ENCODE measurements around the gene LARGE1. TPM values are rescaled to one million over a fixed set of nuclear protein-coding genes. Genes with fewer than 3 reads are reported as not detected.
A peak's percentile ranks its signal among the peaks of the same experiment; 100 is the strongest.

The LARGE1 gene
- total RNA-seq, 1 donor from 2014 or later = 81.2 TPM

GRCh38 chr22:33579448-33580093 lies 340.7 kb downstream of the LARGE1 start:
- Mint-ChIP-seq H3K4me3 (ENCODE audit: unreplicated experiment) (no peak overlapping the region), H3K27ac (ENCODE audit: unreplicated experiment) (no peak overlapping the region), H3K27me3 (ENCODE audit: unreplicated experiment) (peaks cover 3% of the 10 kb centered on the region), H3K36me3 (ENCODE audit: unreplicated experiment) (no peaks in the 10 kb centered on the region), H3K4me1 (ENCODE audit: low read depth, unreplicated experiment) (no peaks in the 10 kb centered on the region), H3K9me3 (ENCODE audit: unreplicated experiment) (peaks cover 5% of the 10 kb centered on the region)
- peak; percentile 67 for DNase-seq
- TF ChIP-seq, protein P1, sequence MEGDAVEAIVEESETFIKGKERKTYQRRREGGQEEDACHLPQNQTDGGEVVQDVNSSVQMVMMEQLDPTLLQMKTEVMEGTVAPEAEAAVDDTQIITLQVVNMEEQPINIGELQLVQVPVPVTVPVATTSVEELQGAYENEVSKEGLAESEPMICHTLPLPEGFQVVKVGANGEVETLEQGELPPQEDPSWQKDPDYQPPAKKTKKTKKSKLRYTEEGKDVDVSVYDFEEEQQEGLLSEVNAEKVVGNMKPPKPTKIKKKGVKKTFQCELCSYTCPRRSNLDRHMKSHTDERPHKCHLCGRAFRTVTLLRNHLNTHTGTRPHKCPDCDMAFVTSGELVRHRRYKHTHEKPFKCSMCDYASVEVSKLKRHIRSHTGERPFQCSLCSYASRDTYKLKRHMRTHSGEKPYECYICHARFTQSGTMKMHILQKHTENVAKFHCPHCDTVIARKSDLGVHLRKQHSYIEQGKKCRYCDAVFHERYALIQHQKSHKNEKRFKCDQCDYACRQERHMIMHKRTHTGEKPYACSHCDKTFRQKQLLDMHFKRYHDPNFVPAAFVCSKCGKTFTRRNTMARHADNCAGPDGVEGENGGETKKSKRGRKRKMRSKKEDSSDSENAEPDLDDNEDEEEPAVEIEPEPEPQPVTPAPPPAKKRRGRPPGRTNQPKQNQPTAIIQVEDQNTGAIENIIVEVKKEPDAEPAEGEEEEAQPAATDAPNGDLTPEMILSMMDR (IDR thresholded peaks at IDR 0.05; ENCODE audit: partially characterized antibody, unreplicated experiment) = peak; percentile 92

DNA sequence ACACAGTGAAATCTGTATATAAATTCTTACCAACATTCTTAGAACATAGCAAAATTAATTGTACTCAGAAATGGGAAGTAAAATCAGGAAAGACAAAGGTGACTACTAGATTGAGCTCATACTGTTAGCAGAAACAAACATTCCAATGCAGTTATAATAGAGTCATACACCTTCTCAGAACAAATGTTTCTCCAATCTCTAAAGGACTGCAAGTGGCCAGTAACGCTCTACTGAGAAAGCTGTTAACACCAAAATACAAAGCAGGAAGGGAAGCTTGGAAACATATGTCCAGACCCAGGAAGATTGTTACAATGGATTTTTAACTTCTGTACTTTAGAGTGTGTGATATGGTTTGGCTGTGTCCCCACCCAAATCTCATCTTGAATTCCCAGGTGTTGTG lies 341.5 kb downstream of the LARGE1 start:
- no peak overlapping the region for H3K4me3 Mint-ChIP-seq (ENCODE audit: unreplicated experiment)
- H3K9me3 Mint-ChIP-seq (ENCODE audit: unreplicated experiment) = peaks cover 5% of the 10 kb centered on the region
- TF ChIP-seq, protein P1 (IDR thresholded peaks at IDR 0.05; ENCODE audit: partially characterized antibody, unreplicated experiment) = no peak
- H3K27me3 Mint-ChIP-seq (ENCODE audit: unreplicated experiment) = peaks cover 3% of the 10 kb centered on the region
- DNase-seq = no peak
- no peaks in the 10 kb centered on the region for H3K36me3 Mint-ChIP-seq (ENCODE audit: unreplicated experiment)
- no peaks in the 10 kb centered on the region for H3K4me1 Mint-ChIP-seq (ENCODE audit: low read depth, unreplicated experiment)
- H3K27ac Mint-ChIP-seq (ENCODE audit: unreplicated experiment) = no peak overlapping the region

DNA sequence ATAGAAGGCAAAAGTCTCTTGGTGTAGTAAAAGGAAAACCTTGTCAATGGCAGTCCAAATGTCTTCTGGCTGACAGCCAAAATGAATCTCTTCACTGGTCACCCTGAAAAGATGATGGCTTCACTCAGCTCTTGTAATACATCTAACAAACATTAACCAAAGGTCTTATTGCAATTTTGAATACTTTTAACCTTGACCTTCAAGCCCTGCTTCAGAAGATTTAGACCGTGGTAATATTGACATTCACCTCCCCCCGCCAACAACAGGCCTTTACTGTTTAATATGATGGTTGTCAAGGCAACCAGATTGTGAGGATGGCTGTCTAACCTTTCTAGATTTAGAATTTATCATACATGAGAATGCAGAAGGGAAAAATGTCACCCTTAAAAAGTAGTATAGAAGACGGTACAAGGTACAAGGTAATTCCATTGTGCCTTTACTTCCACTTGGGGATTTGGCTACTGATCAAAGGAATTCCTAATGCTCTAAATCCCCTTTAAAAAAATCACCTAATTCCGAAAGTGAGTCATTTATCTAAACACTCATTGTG lies 342.3 kb downstream of the LARGE1 start:
- H3K27me3 Mint-ChIP-seq (ENCODE audit: unreplicated experiment) = peaks cover 1% of the 10 kb centered on the region
- H3K27ac Mint-ChIP-seq (ENCODE audit: unreplicated experiment) = no peak overlapping the region
- no peak overlapping the region for H3K4me3 Mint-ChIP-seq (ENCODE audit: unreplicated experiment)
- no peaks in the 10 kb centered on the region for H3K36me3 Mint-ChIP-seq (ENCODE audit: unreplicated experiment)
- no peaks in the 10 kb centered on the region for H3K4me1 Mint-ChIP-seq (ENCODE audit: low read depth, unreplicated experiment)
- no peak for DNase-seq
- TF ChIP-seq, protein P1 (IDR thresholded peaks at IDR 0.05; ENCODE audit: partially characterized antibody, unreplicated experiment) = no peak
- H3K9me3 Mint-ChIP-seq (ENCODE audit: unreplicated experiment) = peaks cover 5% of the 10 kb centered on the region

DNA sequence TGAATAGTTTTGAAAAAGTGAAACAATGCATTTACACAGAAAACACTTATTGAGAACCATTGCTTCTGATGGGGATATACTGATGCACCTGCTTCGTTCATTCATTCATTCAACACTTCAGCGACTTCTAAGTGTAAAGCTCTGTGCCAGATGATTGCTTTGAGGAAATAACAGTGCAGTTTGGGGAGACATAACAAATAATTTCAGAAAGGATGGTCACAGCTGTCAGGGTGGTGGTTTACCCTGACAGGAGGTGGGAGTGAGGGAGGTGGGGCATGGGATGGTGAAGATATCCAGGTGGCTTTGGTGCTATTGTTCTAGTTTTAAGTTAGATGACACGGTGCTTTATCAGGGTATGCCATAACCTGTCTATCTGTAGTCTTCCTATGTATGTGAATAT lies 344.1 kb downstream of the LARGE1 start:
- Mint-ChIP-seq H3K27me3 (ENCODE audit: unreplicated experiment) (no peaks in the 10 kb centered on the region), H3K4me3 (ENCODE audit: unreplicated experiment) (no peak overlapping the region), H3K9me3 (ENCODE audit: unreplicated experiment) (peaks cover 5% of the 10 kb centered on the region), H3K27ac (ENCODE audit: unreplicated experiment) (no peak overlapping the region), H3K4me1 (ENCODE audit: low read depth, unreplicated experiment) (no peaks in the 10 kb centered on the region), H3K36me3 (ENCODE audit: unreplicated experiment) (no peaks in the 10 kb centered on the region)
- DNase-seq = no peak
- TF ChIP-seq, protein P1 (IDR thresholded peaks at IDR 0.05; ENCODE audit: partially characterized antibody, unreplicated experiment) = no peak

DNA sequence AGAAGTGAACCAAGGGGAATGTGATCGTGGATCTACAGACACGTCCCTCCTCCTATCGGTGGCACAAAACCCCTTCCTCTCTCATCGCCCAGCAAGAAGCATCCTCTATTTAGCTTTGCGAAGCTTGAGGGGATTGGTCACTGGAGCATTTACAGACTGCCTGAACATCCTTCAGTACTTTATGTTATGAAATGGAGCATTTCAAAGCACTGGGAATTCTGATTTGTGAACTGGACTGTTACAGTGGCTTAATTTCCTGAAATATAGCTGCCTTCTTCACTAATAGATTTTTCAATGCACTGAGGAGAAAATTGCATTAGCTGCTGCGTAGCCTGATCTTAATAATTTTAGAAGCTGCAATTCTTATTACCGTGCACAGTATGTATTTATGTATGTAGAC lies 344.5 kb downstream of the LARGE1 start:
- TF ChIP-seq, protein P1 (IDR thresholded peaks at IDR 0.05; ENCODE audit: partially characterized antibody, unreplicated experiment) = no peak
- DNase-seq = no peak
- H3K4me3 Mint-ChIP-seq (ENCODE audit: unreplicated experiment) = no peak overlapping the region
- no peak overlapping the region for H3K27ac Mint-ChIP-seq (ENCODE audit: unreplicated experiment)
- H3K4me1 Mint-ChIP-seq (ENCODE audit: low read depth, unreplicated experiment) = no peaks in the 10 kb centered on the region
- peaks cover 5% of the 10 kb centered on the region for H3K9me3 Mint-ChIP-seq (ENCODE audit: unreplicated experiment)
- H3K27me3 Mint-ChIP-seq (ENCODE audit: unreplicated experiment) = no peaks in the 10 kb centered on the region
- no peaks in the 10 kb centered on the region for H3K36me3 Mint-ChIP-seq (ENCODE audit: unreplicated experiment)

Data from glutamatergic neuron (in vitro differentiated cells).